ENCODE results near the gene MPC1.

DNA sequence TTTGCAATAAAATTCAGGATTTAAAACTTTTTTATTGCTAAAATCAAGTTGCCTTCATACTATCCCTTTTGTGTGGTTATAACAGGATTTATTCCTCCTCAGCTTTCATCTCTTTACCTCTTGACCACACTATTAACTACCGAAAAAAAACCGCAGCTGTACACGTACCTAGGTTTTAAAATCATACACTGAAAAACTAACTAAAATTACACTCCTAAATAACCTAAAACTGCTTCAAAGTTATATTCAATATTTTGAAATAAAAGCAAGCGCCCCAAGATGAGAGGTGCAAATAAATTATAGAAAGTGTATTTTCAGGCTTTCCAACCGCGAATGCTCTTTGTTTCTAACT lies 1.4 kb downstream of the MPC1 start:
- no peak for TF ChIP-seq CTCF (IDR thresholded peaks at IDR 0.05)
- no peak for TF ChIP-seq POLR2A (IDR thresholded peaks at IDR 0.05)

Measured in esophagus squamous epithelium (tissue), 4 donors.